Right atrium auricular region (tissue), 2 donors: ENCODE data around the gene IFT27. TPM values are rescaled to one million over a fixed set of nuclear protein-coding genes. Genes with fewer than 3 reads are reported as not detected.

Experiments
- DNase-seq: peaks from one replicate; pipeline ENCODE4 v3.0.0-alpha.2; 2019; ENCODE audit warnings: low spot score
- H3K27ac ChIP-seq, 2 donors: fragments of 200-600 bp; sonication (generic); 1 replicate in 1 of 2; 2 replicates in 1 of 2; pipeline ENCODE4 v1.5.1; 2016 to 2019
- H3K27me3 ChIP-seq, 2 donors: fragments of 200-600 bp; sonication (generic); one replicate each; pipeline versions ENCODE4 v1.5.1 to v1.6.0; 2017 to 2019
- H3K36me3 ChIP-seq: fragments of 200-600 bp; sonication (generic); one replicate; pipeline ENCODE4 v1.5.1; 2016
- H3K4me1 ChIP-seq, 2 donors: fragments of 200-600 bp; sonication (generic); one replicate each; pipeline versions ENCODE4 v1.5.1 to v1.6.0; 2017 to 2019
- H3K4me3 ChIP-seq, 2 donors: fragments of 200-600 bp; sonication (generic); 1 replicate in 1 of 2; 2 replicates in 1 of 2; pipeline ENCODE4 v1.5.1; 2017 to 2019; ENCODE audit warnings: mild to moderate bottlenecking in 1 of 2, moderate library complexity in 1 of 2
- H3K9me3 ChIP-seq, 2 donors: fragments of 200-600 bp; sonication (generic); one replicate each; pipeline ENCODE4 v1.5.1; 2019
- CTCF ChIP-seq, 2 donors: fragments of 200-600 bp; sonication (generic); IDR thresholded peaks; one replicate each; pipeline ENCODE4 v1.5.1; 2019; ENCODE audit warnings: antibody characterized with exemption in 2 of 2
- total RNA-seq, 2 donors: library from RNA; depleted of rRNA; stranded (reverse); fragments of >200 nt; gene quantifications; one replicate each; pipeline ENCODE4 v1.1.0, GENCODE V29; 2016

Gene IFT27
- total RNA-seq, 2 donors from 2014 or later, result 15.6 to 16.8 TPM

- no peak for TF ChIP-seq CTCF (IDR thresholded peaks at IDR 0.05)
- H3K27me3 ChIP-seq, result no peaks in the 10 kb centered on the region
- no peak overlapping the region for H3K27ac ChIP-seq
- no peaks in the 10 kb centered on the region for H3K9me3 ChIP-seq
- DNase-seq, result no peak
- no peaks in the 10 kb centered on the region for H3K36me3 ChIP-seq
- no peaks in the 10 kb centered on the region for H3K4me1 ChIP-seq
- no peak overlapping the region for H3K4me3 ChIP-seq
These were observed 45.6 kb downstream of the IFT27 start for GRCh38 chr22:36730176-36730858.

- no peak overlapping the region for H3K27ac ChIP-seq
- H3K4me1 ChIP-seq, result no peaks in the 10 kb centered on the region
- no peaks in the 10 kb centered on the region for H3K36me3 ChIP-seq
- no peak overlapping the region for H3K4me3 ChIP-seq
- no peak for DNase-seq
- no peaks in the 10 kb centered on the region for H3K27me3 ChIP-seq
- no peak for TF ChIP-seq CTCF (IDR thresholded peaks at IDR 0.05)
- H3K9me3 ChIP-seq, result no peaks in the 10 kb centered on the region
These were observed 46.6 kb downstream of the IFT27 start for GRCh38 chr22:36729321-36729720.

GRCh38 chr22:36728505-36728904, 47.4 kb downstream of the IFT27 start:
- Histone ChIP-seq H3K27me3 (no peaks in the 10 kb centered on the region), H3K27ac (no peak overlapping the region), H3K4me1 (no peaks in the 10 kb centered on the region), H3K4me3 (no peak overlapping the region), H3K36me3 (no peaks in the 10 kb centered on the region), H3K9me3 (no peaks in the 10 kb centered on the region)
- no peak for DNase-seq
- TF ChIP-seq CTCF (IDR thresholded peaks at IDR 0.05), result no peak

GRCh38 chr22:36727927-36728488, 47.9 kb downstream of the IFT27 start:
- Histone ChIP-seq H3K27ac (no peak overlapping the region), H3K4me1 (no peaks in the 10 kb centered on the region), H3K4me3 (no peak overlapping the region), H3K27me3 (no peaks in the 10 kb centered on the region), H3K9me3 (no peaks in the 10 kb centered on the region), H3K36me3 (no peaks in the 10 kb centered on the region)
- TF ChIP-seq CTCF (IDR thresholded peaks at IDR 0.05), result no peak
- DNase-seq, result no peak

- H3K27me3 ChIP-seq, result no peaks in the 10 kb centered on the region
- no peak overlapping the region for H3K27ac ChIP-seq
- H3K36me3 ChIP-seq, result no peaks in the 10 kb centered on the region
- H3K9me3 ChIP-seq, result no peaks in the 10 kb centered on the region
- no peak for DNase-seq
- no peaks in the 10 kb centered on the region for H3K4me1 ChIP-seq
- TF ChIP-seq CTCF (IDR thresholded peaks at IDR 0.05), result no peak
- H3K4me3 ChIP-seq, result no peak overlapping the region
These were observed 48.8 kb downstream of the IFT27 start for GRCh38 chr22:36727110-36727509.

GRCh38 chr22:36726007-36726380, 49.9 kb downstream of the IFT27 start:
- Histone ChIP-seq H3K4me3 (no peak overlapping the region), H3K27me3 (no peaks in the 10 kb centered on the region), H3K9me3 (no peaks in the 10 kb centered on the region), H3K27ac (no peak overlapping the region), H3K4me1 (no peaks in the 10 kb centered on the region), H3K36me3 (no peaks in the 10 kb centered on the region)
- DNase-seq, result no peak
- no peak for TF ChIP-seq CTCF (IDR thresholded peaks at IDR 0.05)
